ENCODE results near the gene ZNF483.
"Not testable (repeated sequence)": the region's sequence is repeated elsewhere in the genome, so short reads cannot be mapped to it uniquely, and the experiment has no call there.

ZNF483 gene

DNA sequence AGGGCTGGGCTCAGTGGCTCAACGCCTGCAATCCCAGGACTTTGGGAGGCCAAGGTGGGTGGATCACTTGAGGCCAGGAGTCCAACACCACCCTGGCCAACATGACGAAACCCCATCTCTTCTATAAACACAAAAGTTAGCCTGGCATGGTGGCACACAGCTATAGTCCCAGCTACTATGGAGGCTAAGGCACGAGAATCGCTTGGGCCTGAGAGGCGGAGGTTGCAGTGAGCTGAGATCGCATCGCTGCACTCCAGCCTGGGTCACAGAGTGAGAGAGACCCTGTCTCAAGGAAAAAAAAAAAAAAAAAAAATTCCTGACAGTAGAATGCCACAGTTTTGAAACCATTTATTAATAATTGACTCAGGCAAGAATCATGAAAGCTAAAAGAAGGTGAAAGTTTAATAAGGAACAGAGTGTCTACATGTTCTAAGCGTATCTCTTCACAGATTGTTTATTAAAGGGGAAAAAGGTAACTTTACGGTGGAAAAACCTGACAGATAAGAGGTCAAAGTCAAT, 80.1 kb downstream of the ZNF483 start:
- CTCF ChIA-PET: interaction anchor here (2.2 kb wide), 1 partner anchor 17 kb away, joined by 6 read pairs; no protein-coding TSS in a partner anchor

DNA sequence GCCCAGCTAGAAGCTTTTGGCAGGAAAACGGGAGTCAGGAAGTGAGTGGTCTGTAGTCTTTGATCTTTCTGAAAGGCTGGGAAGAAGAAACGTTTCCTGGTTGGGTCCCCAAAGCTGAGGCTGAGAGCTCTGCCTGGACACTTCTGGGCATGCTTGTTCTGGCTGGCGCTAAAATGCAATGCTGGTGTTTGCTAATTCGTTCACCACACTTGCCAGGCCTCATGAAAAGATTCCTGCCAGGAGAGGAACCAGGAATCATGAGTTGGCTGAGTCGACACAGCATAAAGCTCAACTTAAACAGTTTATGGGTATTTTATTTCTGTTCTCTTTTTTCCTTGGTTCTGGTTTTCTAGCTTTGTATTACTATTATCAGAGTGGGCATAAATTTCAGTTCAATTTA, 85.2 kb downstream of the ZNF483 start:
- CTCF ChIA-PET: interaction anchor here (4.2 to 6.5 kb wide), 2 partner anchors 11 kb away, joined by 23 to 30 read pairs; partner anchors contain the start of gene PTGR1
- TF ChIP-seq, protein P1, sequence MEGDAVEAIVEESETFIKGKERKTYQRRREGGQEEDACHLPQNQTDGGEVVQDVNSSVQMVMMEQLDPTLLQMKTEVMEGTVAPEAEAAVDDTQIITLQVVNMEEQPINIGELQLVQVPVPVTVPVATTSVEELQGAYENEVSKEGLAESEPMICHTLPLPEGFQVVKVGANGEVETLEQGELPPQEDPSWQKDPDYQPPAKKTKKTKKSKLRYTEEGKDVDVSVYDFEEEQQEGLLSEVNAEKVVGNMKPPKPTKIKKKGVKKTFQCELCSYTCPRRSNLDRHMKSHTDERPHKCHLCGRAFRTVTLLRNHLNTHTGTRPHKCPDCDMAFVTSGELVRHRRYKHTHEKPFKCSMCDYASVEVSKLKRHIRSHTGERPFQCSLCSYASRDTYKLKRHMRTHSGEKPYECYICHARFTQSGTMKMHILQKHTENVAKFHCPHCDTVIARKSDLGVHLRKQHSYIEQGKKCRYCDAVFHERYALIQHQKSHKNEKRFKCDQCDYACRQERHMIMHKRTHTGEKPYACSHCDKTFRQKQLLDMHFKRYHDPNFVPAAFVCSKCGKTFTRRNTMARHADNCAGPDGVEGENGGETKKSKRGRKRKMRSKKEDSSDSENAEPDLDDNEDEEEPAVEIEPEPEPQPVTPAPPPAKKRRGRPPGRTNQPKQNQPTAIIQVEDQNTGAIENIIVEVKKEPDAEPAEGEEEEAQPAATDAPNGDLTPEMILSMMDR (IDR thresholded peaks at IDR 0.05; ENCODE audit: control extremely low read depth, extremely low read depth, low read depth, missing control alignments): no peak
- DNase-seq (ENCODE audit: extremely low spot score): no peak
- POLR2A ChIA-PET: no interaction called here

More for the DNA sequence above, 80.1 kb downstream of the ZNF483 start:
- TF ChIP-seq, protein P1 (IDR thresholded peaks at IDR 0.05; ENCODE audit: control extremely low read depth, extremely low read depth, low read depth, missing control alignments): no peak
- DNase-seq (ENCODE audit: extremely low spot score): no peak
- POLR2A ChIA-PET: no interaction called here

- POLR2A ChIA-PET: no interaction called here
- CTCF ChIA-PET: interaction anchor here (4.2 to 6.5 kb wide), 2 partner anchors 11 to 12 kb away, joined by 23 to 30 read pairs; partner anchors contain the start of gene PTGR1
- no peak for DNase-seq (ENCODE audit: extremely low spot score)
- TF ChIP-seq, protein P1 (IDR thresholded peaks at IDR 0.05; ENCODE audit: control extremely low read depth, extremely low read depth, low read depth, missing control alignments): no peak
These were observed 85.9 kb downstream of the ZNF483 start for GRCh38 chr9:111610845-111611244.

- TF ChIP-seq, protein P1 (IDR thresholded peaks at IDR 0.05; ENCODE audit: control extremely low read depth, extremely low read depth, low read depth, missing control alignments): no peak
- CTCF ChIA-PET: interaction anchor here (0.6 to 6.5 kb wide), 4 partner anchors 8 to 742 kb away, joined by 3 to 30 read pairs (median 13); partner anchors contain the start of gene PTGR1
- no peak for DNase-seq (ENCODE audit: extremely low spot score)
- POLR2A ChIA-PET: no interaction called here
These were observed 88.6 kb downstream of the ZNF483 start for GRCh38 chr9:111613436-111614040.

- TF ChIP-seq, protein P1 (IDR thresholded peaks at IDR 0.05; ENCODE audit: control extremely low read depth, extremely low read depth, low read depth, missing control alignments): no peak
- no peak for DNase-seq (ENCODE audit: extremely low spot score)
- POLR2A ChIA-PET: no interaction called here
- CTCF ChIA-PET: interaction anchor here (1.0 to 1.9 kb wide), 3 partner anchors 8 to 18 kb away, joined by 3 to 6 read pairs (median 4); no protein-coding TSS in a partner anchor
These were observed 90.9 kb downstream of the ZNF483 start for GRCh38 chr9:111615928-111616327.

DNA sequence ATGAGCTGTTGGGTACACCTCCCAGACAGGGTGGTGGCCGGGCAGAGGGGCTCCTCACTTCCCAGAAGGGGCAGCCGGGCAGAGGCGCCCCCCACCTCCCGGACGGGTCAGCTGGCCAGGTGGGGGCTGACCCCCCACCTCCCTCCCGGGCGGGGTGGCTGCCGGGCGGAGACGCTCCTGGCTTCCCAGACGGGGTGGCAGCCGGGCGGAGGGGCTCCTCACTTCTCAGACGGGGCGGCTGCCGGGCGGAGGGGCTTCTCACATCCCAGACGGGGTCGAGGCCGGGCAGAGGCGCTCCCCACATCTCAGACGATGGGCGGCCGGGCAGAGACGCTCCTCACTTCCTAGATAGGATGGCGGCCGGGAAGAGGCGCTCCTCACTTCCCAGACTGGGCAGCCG, 92.4 kb downstream of the ZNF483 start:
- DNase-seq (ENCODE audit: extremely low spot score): not testable (repeated sequence)
- CTCF ChIA-PET: interaction anchor here (1.2 kb wide), 1 partner anchor 19 kb away, joined by 3 read pairs; no protein-coding TSS in a partner anchor

More for the DNA sequence above, 92.4 kb downstream of the ZNF483 start:
- POLR2A ChIA-PET: not testable (repeated sequence)
